K562 (cell line): ENCODE measurements around the gene GNPAT. TPM values are rescaled to one million over a fixed set of nuclear protein-coding genes. Genes with fewer than 3 reads are reported as not detected.

Experiments
- CSDE1 ChIP-seq, 2 experiments: fragments of 450-650 bp; IDR thresholded peaks; 2 replicates each; pipeline ENCODE4 v1.6.1; 2016; ENCODE audit warnings: mild to moderate bottlenecking in 1 of 2
- EP400 ChIP-seq: fragments of 450-650 bp; IDR thresholded peaks from 2 replicates; pipeline ENCODE4 v1.6.1; 2017; ENCODE audit warnings: antibody characterized with exemption, mild to moderate bottlenecking, moderate library complexity
- GTF2F1 ChIP-seq: IDR thresholded peaks from 2 replicates; pipeline ENCODE4 v1.6.1; 2011; ENCODE audit warnings: low read depth, low read length, improper control_type of control experiment
- HNRNPK ChIP-seq: fragments of 200-400 bp; formaldehyde crosslinking; IDR thresholded peaks from one replicate; pipeline ENCODE4 v1.6.1; 2018; ENCODE audit warnings: mild to moderate bottlenecking, low read depth, low read length; ENCODE audit not compliant: poor library complexity, severe bottlenecking
- L3MBTL2 ChIP-seq: fragments of 450-650 bp; IDR thresholded peaks from 2 replicates; pipeline ENCODE4 v1.6.1; 2016; ENCODE audit warnings: mild to moderate bottlenecking, moderate library complexity
- LCOR ChIP-seq: sonication (generic); formaldehyde crosslinking; IDR thresholded peaks from 2 replicates; pipeline ENCODE4 v1.8.0; 2022; ENCODE audit warnings: mild to moderate bottlenecking, missing genetic modification reagents
- NEUROD1 ChIP-seq: fragments of 150-350 bp; IDR thresholded peaks from 2 replicates; pipeline ENCODE4 v1.6.1; 2014; ENCODE audit warnings: borderline replicate concordance, low read length, low read depth; ENCODE audit not compliant: partially characterized antibody
- RBM14 ChIP-seq: fragments of 200-400 bp; formaldehyde crosslinking; IDR thresholded peaks from 2 replicates; pipeline ENCODE4 v1.6.1; 2018; ENCODE audit warnings: low read depth, mild to moderate bottlenecking, low read length, moderate library complexity, borderline replicate concordance; ENCODE audit not compliant: insufficient read depth
- SP1 ChIP-seq: sonication (generic); formaldehyde crosslinking; IDR thresholded peaks from 2 replicates; pipeline ENCODE4 v1.8.1; 2022; ENCODE audit warnings: mild to moderate bottlenecking, missing genetic modification reagents
- TEAD1 ChIP-seq, 2 experiments: fragments of 450-650 bp in 1 of 2; sonication (generic) in 1 of 2; formaldehyde crosslinking; IDR thresholded peaks; 2 replicates each; pipeline versions ENCODE4 v1.4.0 to v1.8.0; 2020 to 2022; ENCODE audit warnings: mild to moderate bottlenecking in 2 of 2, missing genetic modification reagents in 1 of 2
- ZNF239 ChIP-seq: fragments of 250-450 bp; sonication (Bioruptor Pico); IDR thresholded peaks from 2 replicates; pipeline ENCODE4 v1.4.0; 2020; ENCODE audit warnings: mild to moderate bottlenecking
- ZNF589 ChIP-seq: fragments of 200-800 bp; sonication (Bioruptor generic); IDR thresholded peaks from 2 replicates; pipeline ENCODE4 v1.6.1; 2016; ENCODE audit warnings: low read depth, missing genetic modification characterization, missing compliant biosample characterization
- polyA plus RNA-seq, 8 experiments: library from polyadenylated mRNA; depleted of rRNA in 4 of 8; stranded (reverse) in 5 of 8; unstranded in 3 of 8; fragments of >200 nt; fragmentation: Nextera tagmentation in 2 of 8; fragmentation: Illumina TruSeq in 1 of 8; extraction: Ambion mirVana in 2 of 8; extraction: Trizol in 1 of 8; gene quantifications; 2 replicates each; pipeline versions ENCODE4 v1.2.1 to v1.2.3, GENCODE V29; 2011 to 2014; ENCODE audit warnings: inconsistent platforms in 1 of 8, missing spikeins in 1 of 8
- total RNA-seq, 7 experiments: library from RNA; depleted of rRNA in 6 of 7; stranded (reverse); fragments of >200 nt in 6 of 7; fragmentation: Illumina TruSeq in 2 of 7; extraction: Trizol in 2 of 7; gene quantifications; 2 replicates each; pipeline versions ENCODE4 v1.2.1 to v1.2.3, GENCODE V29; 2011 to 2021; ENCODE audit warnings: low replicate concordance in 1 of 7
- TF ChIP-seq, protein P1 (sequence below): fragments of 200-400 bp; formaldehyde crosslinking; IDR thresholded peaks from 2 replicates; pipeline ENCODE4 v1.6.1; 2017; ENCODE audit warnings: mild to moderate bottlenecking, low read depth, low read length, moderate library complexity
- TF ChIP-seq, protein P2 (sequence below): sonication (generic); formaldehyde crosslinking; IDR thresholded peaks from 2 replicates; pipeline ENCODE4 v1.8.0; 2023; ENCODE audit warnings: mild to moderate bottlenecking, missing genetic modification reagents
- TF ChIP-seq, protein P3 (sequence below): sonication (generic); formaldehyde crosslinking; IDR thresholded peaks from 2 replicates; pipeline ENCODE4 v1.8.0; 2022; ENCODE audit warnings: mild to moderate bottlenecking, missing genetic modification reagents

GNPAT gene
- total and polyA plus RNA-seq, 9 of the 15 experiments (the other 6 are each of a cell fraction or from before 2014, with no cell fraction given) = 32.1 to 68.8 (median 50.7) TPM

DNA sequence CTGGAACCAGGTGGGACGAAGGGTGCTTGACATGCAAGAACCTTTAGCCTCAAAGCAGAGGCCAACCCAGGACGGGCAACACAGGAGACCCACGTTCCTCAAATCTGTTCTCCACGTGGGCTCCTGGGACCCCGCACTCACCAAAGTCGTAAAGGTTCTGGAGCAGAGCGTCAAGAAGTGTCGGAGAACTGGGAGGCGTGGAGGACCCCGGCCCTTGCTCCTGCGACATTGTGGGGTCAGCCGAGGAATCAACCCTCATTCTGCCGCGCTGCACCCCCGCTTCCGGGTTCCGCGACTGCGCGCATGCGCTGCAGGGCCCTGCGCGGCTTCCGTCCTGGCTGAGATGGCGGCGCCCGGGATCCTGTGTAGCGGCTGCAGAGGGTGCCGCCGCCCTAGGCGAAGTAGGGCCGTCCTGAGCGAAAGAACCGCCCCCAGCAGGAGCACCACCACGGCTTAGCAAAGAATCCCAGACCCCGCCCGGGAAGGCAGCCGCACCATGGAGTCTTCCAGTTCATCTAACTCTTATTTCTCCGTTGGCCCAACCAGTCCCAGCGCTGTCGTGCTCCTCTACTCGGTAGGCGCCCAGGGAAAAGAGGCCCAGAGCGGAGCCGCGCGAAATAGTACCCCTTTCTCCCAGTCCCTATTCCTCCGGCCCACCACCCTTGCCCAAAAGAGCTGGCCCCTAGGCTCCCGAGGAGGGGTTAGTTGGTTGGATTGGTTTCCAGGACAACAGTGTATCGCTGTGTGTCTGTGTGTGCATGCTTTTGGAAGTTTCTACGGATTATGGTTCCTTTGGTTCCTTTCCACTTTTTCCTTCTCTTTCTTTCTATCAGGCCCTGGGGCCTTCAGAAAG is at the start of gene GNPAT (continued):
- TF ChIP-seq SP1 (CRISPR knock-in tag) = peak; percentile 62
- TF ChIP-seq L3MBTL2 = peak; percentile 89
- peak in 1 of 2 experiments; percentile 85; a peak in 2 of 4 replicates for TF ChIP-seq TEAD1 (CRISPR knock-in tag; IDR thresholded peaks at IDR 0.05)
- TF ChIP-seq, protein P1, sequence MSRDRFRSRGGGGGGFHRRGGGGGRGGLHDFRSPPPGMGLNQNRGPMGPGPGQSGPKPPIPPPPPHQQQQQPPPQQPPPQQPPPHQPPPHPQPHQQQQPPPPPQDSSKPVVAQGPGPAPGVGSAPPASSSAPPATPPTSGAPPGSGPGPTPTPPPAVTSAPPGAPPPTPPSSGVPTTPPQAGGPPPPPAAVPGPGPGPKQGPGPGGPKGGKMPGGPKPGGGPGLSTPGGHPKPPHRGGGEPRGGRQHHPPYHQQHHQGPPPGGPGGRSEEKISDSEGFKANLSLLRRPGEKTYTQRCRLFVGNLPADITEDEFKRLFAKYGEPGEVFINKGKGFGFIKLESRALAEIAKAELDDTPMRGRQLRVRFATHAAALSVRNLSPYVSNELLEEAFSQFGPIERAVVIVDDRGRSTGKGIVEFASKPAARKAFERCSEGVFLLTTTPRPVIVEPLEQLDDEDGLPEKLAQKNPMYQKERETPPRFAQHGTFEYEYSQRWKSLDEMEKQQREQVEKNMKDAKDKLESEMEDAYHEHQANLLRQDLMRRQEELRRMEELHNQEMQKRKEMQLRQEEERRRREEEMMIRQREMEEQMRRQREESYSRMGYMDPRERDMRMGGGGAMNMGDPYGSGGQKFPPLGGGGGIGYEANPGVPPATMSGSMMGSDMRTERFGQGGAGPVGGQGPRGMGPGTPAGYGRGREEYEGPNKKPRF = no peak
- no peak for TF ChIP-seq RBM14
- 0 out of 2 replicates have a peak, but pooled peaks have one; percentile 37 for TF ChIP-seq GTF2F1
- TF ChIP-seq, protein P2, sequence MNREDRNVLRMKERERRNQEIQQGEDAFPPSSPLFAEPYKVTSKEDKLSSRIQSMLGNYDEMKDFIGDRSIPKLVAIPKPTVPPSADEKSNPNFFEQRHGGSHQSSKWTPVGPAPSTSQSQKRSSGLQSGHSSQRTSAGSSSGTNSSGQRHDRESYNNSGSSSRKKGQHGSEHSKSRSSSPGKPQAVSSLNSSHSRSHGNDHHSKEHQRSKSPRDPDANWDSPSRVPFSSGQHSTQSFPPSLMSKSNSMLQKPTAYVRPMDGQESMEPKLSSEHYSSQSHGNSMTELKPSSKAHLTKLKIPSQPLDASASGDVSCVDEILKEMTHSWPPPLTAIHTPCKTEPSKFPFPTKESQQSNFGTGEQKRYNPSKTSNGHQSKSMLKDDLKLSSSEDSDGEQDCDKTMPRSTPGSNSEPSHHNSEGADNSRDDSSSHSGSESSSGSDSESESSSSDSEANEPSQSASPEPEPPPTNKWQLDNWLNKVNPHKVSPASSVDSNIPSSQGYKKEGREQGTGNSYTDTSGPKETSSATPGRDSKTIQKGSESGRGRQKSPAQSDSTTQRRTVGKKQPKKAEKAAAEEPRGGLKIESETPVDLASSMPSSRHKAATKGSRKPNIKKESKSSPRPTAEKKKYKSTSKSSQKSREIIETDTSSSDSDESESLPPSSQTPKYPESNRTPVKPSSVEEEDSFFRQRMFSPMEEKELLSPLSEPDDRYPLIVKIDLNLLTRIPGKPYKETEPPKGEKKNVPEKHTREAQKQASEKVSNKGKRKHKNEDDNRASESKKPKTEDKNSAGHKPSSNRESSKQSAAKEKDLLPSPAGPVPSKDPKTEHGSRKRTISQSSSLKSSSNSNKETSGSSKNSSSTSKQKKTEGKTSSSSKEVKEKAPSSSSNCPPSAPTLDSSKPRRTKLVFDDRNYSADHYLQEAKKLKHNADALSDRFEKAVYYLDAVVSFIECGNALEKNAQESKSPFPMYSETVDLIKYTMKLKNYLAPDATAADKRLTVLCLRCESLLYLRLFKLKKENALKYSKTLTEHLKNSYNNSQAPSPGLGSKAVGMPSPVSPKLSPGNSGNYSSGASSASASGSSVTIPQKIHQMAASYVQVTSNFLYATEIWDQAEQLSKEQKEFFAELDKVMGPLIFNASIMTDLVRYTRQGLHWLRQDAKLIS (CRISPR knock-in tag) = no peak
- TF ChIP-seq ZNF239 (CRISPR knock-in tag) = no peak; the same call in 1 of the 2 replicates
- peak; percentile 91 for TF ChIP-seq EP400
- no peak for TF ChIP-seq LCOR (CRISPR knock-in tag)
- peak in 1 of 2 experiments; percentile 50; a peak in 1 of 4 replicates for TF ChIP-seq CSDE1 (IDR thresholded peaks at IDR 0.05)
- TF ChIP-seq, protein P3, sequence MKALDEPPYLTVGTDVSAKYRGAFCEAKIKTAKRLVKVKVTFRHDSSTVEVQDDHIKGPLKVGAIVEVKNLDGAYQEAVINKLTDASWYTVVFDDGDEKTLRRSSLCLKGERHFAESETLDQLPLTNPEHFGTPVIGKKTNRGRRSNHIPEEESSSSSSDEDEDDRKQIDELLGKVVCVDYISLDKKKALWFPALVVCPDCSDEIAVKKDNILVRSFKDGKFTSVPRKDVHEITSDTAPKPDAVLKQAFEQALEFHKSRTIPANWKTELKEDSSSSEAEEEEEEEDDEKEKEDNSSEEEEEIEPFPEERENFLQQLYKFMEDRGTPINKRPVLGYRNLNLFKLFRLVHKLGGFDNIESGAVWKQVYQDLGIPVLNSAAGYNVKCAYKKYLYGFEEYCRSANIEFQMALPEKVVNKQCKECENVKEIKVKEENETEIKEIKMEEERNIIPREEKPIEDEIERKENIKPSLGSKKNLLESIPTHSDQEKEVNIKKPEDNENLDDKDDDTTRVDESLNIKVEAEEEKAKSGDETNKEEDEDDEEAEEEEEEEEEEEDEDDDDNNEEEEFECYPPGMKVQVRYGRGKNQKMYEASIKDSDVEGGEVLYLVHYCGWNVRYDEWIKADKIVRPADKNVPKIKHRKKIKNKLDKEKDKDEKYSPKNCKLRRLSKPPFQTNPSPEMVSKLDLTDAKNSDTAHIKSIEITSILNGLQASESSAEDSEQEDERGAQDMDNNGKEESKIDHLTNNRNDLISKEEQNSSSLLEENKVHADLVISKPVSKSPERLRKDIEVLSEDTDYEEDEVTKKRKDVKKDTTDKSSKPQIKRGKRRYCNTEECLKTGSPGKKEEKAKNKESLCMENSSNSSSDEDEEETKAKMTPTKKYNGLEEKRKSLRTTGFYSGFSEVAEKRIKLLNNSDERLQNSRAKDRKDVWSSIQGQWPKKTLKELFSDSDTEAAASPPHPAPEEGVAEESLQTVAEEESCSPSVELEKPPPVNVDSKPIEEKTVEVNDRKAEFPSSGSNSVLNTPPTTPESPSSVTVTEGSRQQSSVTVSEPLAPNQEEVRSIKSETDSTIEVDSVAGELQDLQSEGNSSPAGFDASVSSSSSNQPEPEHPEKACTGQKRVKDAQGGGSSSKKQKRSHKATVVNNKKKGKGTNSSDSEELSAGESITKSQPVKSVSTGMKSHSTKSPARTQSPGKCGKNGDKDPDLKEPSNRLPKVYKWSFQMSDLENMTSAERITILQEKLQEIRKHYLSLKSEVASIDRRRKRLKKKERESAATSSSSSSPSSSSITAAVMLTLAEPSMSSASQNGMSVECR (CRISPR knock-in tag) = peak; percentile 80; the same call in 1 of the 2 replicates
- no peak for TF ChIP-seq HNRNPK
- no peak for TF ChIP-seq NEUROD1
- no peak for TF ChIP-seq ZNF589 (CRISPR knock-in tag)
